Omental fat pad (tissue), 4 donors: Measurements from ENCODE around the gene TEK. TPM values are rescaled to one million over a fixed set of nuclear protein-coding genes. Genes with fewer than 3 reads are reported as not detected.

ENCODE experiments used
- ATAC-seq: fragments of 150-250 bp; one replicate; pipeline ENCODE4 v1.9.1; 2016; ENCODE audit warnings: mild to moderate bottlenecking, moderate library complexity; ENCODE audit not compliant: low FRiP score
- DNase-seq: peaks from one replicate; pipeline ENCODE4 v3.0.0-alpha.2; 2019; ENCODE audit warnings: low spot score
- total RNA-seq, 4 donors: library from RNA; depleted of rRNA; stranded (reverse); fragments of >200 nt; gene quantifications; one replicate each; pipeline ENCODE4 v1.1.0, GENCODE V29; 2016
- TF ChIP-seq, protein P1 (sequence below), 3 donors: fragments of 450-650 bp; IDR thresholded peaks; one replicate each; pipeline ENCODE4 v1.5.1; 2016 to 2017; ENCODE audit warnings: antibody characterized with exemption in 3 of 3, mild to moderate bottlenecking in 3 of 3, moderate library complexity in 2 of 3

Gene TEK
- total RNA-seq, 4 donors from 2014 or later, result 12.8 to 65.6 (median 28.4) TPM

DNA sequence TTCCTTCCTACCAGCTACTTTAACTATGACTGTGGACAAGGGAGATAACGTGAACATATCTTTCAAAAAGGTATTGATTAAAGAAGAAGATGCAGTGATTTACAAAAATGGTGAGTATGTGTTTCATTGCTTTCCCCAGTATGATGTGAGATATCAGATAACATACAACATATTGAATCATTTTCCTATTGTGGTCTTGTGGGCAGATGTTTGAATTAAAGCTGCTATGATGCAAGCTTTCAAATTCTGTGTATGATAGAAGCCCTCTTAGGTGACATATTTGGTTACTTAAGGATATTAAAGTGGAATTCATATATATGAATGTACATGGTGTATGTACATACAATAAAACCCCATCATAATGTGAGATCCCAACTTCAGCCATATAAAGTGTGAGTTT lies 59.5 kb downstream of the TEK start:
- DNase-seq, result no peak
- TF ChIP-seq, protein P1, sequence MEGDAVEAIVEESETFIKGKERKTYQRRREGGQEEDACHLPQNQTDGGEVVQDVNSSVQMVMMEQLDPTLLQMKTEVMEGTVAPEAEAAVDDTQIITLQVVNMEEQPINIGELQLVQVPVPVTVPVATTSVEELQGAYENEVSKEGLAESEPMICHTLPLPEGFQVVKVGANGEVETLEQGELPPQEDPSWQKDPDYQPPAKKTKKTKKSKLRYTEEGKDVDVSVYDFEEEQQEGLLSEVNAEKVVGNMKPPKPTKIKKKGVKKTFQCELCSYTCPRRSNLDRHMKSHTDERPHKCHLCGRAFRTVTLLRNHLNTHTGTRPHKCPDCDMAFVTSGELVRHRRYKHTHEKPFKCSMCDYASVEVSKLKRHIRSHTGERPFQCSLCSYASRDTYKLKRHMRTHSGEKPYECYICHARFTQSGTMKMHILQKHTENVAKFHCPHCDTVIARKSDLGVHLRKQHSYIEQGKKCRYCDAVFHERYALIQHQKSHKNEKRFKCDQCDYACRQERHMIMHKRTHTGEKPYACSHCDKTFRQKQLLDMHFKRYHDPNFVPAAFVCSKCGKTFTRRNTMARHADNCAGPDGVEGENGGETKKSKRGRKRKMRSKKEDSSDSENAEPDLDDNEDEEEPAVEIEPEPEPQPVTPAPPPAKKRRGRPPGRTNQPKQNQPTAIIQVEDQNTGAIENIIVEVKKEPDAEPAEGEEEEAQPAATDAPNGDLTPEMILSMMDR (IDR thresholded peaks at IDR 0.05), result no peak
- no peak for ATAC-seq

- TF ChIP-seq, protein P1 (IDR thresholded peaks at IDR 0.05), result no peak
- DNase-seq (no peak), ATAC-seq (no peak)
These were observed 59.9 kb downstream of the TEK start for GRCh38 chr9:27168951-27169350.

DNA sequence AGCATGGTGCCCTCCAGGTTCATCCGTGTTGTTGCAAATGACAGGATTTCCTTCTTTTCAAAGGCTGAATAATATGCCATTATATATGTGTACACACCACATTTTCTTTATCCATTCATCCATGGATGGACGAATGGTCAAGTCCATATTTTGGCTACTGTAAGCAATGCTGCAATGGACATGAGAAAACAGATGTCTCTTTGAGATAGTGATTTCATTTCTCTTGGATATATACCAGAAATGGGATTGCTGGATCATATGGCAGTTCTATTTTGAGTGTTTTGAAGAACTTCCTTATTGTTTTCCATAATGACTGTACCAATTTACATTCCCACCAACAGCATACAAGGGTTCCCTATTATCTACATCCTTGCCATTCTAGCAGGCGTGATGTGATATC lies 67.9 kb downstream of the TEK start:
- DNase-seq (no peak), ATAC-seq (no peak)
- TF ChIP-seq, protein P1 (IDR thresholded peaks at IDR 0.05), result no peak

DNA sequence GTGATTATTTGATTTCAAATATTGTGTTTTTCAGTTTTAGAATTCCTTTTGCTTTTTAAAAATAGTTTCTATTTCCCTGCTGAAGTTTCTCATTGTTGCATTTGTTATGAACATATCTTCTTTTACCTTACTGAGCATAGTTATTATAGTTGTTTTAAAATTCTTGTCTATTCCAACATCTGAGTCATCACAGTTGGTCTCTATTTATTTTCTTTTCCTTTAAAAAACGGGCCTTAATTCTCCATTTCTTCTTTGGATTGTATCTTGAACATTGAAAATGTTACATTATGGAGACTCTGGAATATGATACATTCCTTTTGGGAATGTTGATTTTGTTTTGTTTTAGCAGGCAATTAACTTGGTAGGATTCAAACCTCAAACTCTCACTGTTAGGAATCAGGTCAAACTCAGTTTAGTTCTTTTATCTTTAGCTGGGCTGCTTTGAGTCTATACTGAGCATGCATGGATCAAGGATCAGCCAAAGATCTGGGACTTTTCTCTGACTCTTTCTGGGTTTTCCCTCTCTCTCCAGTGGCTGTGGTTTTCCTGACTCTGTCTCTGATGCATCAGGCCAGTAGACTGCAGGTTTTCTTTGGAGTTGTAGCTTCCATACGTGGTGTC lies 70.3 kb downstream of the TEK start:
- ATAC-seq (no peak), DNase-seq (no peak)
- TF ChIP-seq, protein P1 (IDR thresholded peaks at IDR 0.05), result no peak

- TF ChIP-seq, protein P1 (IDR thresholded peaks at IDR 0.05), result no peak
- no peak for DNase-seq
- no peak for ATAC-seq
These were observed 72.4 kb downstream of the TEK start for GRCh38 chr9:27181381-27181780.

DNA sequence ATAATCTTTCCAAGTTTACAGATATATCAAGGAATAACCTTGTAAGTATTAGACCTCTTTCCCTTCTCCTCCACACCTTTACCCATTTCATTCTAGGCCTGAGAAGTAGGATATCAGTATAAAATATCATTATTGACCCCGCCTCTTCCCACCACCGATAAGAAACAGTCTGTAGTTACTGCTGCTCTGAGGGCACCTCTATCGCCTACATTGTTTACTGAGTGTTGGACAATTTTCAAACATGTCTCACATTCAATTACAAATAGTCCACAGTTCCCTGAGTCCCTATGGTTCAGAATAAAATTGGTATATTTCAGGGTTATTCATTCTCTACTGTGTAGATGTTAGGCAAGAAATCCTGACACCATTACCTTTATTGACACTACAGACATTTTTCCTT lies 73.4 kb downstream of the TEK start:
- no peak for ATAC-seq
- TF ChIP-seq, protein P1 (IDR thresholded peaks at IDR 0.05), result no peak
- no peak for DNase-seq

- DNase-seq (no peak), ATAC-seq (no peak)
- TF ChIP-seq, protein P1 (IDR thresholded peaks at IDR 0.05), result no peak
These were observed 74.1 kb downstream of the TEK start for GRCh38 chr9:27183131-27183530.
